ENCODE measurements around the gene CHI3L2.
A peak's percentile ranks its signal among the peaks of the same experiment; 100 is the strongest.

CHI3L2 gene

GRCh38 chr1:111269825-111270406, 42.4 kb downstream of the CHI3L2 start:
- no peak for DNase-seq (ENCODE audit: extremely low read depth, low read depth)
- no peak overlapping the region for H3K4me3 ChIP-seq (replicated peaks; ENCODE audit: low read depth, low read length)
- TF ChIP-seq CTCF (IDR thresholded peaks at IDR 0.05; ENCODE audit: low read depth, low read length, missing control alignments), result no peak

GRCh38 chr1:111270771-111271463, 43.4 kb downstream of the CHI3L2 start:
- TF ChIP-seq CTCF (IDR thresholded peaks at IDR 0.05; ENCODE audit: low read depth, low read length, missing control alignments), result no peak
- DNase-seq (ENCODE audit: extremely low read depth, low read depth), result no peak
- no peak overlapping the region for H3K4me3 ChIP-seq (replicated peaks; ENCODE audit: low read depth, low read length)

GRCh38 chr1:111271464-111271801, 43.9 kb downstream of the CHI3L2 start:
- no peak overlapping the region for H3K4me3 ChIP-seq (replicated peaks; ENCODE audit: low read depth, low read length)

GRCh38 chr1:111272081-111272480, 44.6 kb downstream of the CHI3L2 start:
- DNase-seq (ENCODE audit: extremely low read depth, low read depth), result no peak
- no peak for TF ChIP-seq CTCF (IDR thresholded peaks at IDR 0.05; ENCODE audit: low read depth, low read length, missing control alignments)
- H3K4me3 ChIP-seq (replicated peaks; ENCODE audit: low read depth, low read length), result no peak overlapping the region

More at GRCh38 chr1:111271464-111271801, 43.9 kb downstream of the CHI3L2 start:
- DNase-seq (ENCODE audit: extremely low read depth, low read depth), result no peak
- TF ChIP-seq CTCF (IDR thresholded peaks at IDR 0.05; ENCODE audit: low read depth, low read length, missing control alignments), result no peak

GRCh38 chr1:111274653-111275052, 47.1 kb downstream of the CHI3L2 start:
- no peak for TF ChIP-seq CTCF (IDR thresholded peaks at IDR 0.05; ENCODE audit: low read depth, low read length, missing control alignments)
- no peak for DNase-seq (ENCODE audit: extremely low read depth, low read depth)
- no peak overlapping the region for H3K4me3 ChIP-seq (replicated peaks; ENCODE audit: low read depth, low read length)

- no peak for TF ChIP-seq CTCF (IDR thresholded peaks at IDR 0.05; ENCODE audit: low read depth, low read length, missing control alignments)
- peak; percentile 67 for DNase-seq (ENCODE audit: extremely low read depth, low read depth)
- no peak overlapping the region for H3K4me3 ChIP-seq (replicated peaks; ENCODE audit: low read depth, low read length)
Measured at GRCh38 chr1:111275079-111275478, 47.6 kb downstream of the CHI3L2 start.
